ENCODE measurements around the gene MAP2K5.
A peak's percentile ranks its signal among the peaks of the same experiment; 100 is the strongest.

MAP2K5 gene

DNA sequence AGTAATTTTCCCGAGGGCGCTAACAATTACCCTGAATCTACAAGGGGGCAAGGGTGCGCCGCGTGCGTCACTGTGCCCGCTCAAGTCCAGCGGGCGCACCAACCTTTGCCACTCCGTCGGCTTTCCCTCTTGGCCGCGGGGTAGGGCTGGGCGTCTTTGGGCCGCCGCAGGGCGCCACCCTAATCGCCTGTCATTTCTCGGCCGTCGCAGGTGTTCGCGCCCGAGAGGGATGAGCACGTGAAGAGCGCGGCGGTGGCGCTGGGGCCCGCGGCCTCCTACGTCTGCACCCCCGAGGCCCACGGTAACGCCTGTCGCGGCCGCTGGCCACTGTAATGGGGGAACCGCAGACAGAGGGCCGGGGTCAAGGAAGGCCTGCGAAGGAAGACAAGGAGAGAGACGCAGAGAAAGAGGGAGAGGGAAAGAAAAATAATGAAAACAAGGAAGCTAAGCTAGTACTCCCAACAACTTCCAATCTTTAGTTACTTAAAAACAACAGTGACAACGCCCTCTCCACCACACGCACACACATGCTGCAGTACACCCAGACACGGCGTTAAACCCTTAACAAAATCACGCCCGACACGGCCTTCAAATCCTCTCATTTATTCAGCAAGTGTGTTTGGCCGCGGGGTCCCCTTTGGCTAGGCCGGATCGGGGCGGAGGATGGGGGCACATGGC lies 286.6 kb downstream of the MAP2K5 start:
- no peak for DNase-seq

DNA sequence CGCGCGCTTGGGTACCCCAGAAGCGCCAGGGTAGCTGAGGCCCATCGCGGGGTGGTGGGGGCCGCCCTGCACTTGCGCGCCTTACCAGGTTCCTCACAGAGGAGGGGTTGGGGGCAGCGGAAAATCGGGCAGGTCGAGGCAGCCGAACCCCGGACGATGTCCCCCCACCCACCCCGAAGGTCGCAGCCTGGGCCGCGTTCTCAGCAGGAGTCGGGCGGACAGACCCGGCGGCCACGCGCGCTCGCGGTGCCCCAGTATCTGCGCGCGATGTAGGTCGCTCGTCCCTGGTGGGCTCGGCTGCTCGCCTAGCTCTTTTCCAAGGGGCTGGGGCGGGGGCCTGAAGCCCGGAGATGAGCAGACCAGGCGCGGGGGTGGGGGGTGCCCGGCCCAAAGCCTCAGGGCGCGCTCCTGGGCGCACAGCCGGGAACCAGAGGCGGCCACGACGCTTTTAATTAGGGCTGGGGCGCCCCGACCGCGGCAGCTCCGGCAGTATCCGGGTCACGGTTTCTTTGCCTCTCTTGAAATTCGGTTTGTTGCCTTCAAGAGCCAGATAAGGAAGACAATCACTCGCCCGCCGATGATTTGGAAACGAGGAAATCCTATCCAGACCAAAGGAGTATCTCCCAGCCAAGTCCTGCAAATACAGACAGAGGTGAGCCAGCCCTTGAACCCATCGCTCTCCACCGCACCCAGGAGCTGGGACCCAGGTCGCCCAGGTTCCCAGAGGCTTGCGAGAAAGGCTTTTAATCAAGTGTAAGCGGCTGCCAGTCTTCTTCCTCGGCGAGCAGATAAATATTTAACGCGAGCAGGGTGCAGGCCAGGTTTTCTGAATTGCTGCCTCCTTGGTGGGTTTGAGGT lies 287.4 kb downstream of the MAP2K5 start:
- DNase-seq = no peak

DNA sequence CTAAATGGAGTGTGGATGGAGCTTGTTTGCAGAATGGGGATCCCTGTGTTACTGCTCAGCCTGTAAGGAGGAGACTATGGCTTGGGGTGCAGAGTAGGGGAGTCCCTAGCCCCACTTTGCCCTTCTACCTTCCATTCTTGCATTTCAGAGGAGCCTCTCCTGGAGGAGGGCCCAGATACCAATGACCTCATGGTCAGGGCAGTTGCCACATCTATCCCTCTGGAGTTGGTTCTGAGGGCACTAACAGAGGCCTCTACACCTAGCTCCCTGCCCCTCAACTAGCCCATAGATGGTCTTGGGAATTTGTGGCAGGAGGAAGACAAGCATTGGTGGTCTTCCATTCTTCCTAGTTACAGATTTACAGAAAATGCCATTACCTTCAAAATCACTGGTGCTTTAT lies 288.9 kb downstream of the MAP2K5 start:
- no peak for DNase-seq

DNA sequence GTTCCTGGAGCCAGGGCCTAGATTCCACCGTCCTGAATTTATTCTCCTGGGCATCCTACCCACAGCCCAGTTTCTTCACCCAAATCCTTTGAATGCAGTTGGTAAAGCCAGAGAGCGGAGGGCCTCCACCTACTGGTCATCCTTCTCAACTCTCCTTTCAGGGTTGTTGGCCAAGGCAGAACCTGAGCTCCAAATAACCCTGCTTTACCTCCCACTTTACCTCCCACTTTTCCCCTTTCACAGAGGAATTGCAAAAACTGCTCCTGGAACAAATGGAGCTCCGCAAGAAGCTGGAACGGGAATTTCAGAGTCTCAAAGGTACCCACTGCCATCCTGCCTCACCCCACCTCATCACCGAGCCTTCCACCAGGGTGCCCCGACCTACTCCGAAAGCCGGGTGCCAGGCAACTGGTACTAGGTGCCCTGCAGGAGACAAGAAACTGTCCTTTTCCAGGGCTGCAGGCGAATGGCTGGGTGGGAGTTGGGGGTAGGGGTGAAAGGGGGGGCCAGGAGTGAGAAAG lies 289.6 kb downstream of the MAP2K5 start:
- DNase-seq = no peak

DNA sequence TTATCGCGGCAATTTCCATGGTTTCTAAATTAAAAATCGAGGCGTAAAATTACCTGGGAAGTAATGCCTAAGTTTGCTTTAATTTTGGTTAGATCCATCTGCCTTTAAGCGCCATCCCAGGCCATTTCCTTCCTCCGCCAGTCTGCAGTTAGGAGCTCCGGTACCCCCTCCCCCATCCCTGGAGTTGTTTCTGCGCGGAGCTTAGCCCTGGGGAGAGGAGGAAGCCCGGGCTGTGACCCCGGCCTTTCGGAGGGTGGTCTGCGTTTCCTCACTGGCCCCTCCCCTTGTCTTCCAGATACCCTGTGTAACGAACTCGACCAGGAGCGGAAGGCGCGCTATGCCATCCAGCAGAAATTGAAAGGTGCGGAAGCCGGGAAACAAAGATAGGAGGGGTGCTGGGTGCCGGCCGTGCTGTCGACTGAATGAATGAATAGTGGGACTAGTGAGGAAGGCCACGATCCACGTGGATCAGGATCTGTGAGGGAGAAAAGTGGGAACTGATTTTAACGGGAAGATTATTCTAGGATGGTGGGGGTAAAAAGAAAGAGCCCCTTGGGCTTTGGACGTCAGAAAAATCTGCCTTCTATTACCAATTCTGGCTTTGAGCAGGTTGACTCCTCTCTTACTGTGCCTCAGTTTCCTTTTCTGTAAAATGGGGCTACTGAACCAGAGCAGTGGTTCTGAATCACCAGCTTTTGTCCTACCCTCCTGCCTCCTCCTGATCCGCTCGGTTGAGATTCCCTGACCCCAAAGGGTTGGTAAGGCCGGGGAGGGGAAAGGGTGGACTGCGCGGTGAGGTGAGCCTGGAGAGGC lies 290.6 kb downstream of the MAP2K5 start:
- no peak for DNase-seq

DNA sequence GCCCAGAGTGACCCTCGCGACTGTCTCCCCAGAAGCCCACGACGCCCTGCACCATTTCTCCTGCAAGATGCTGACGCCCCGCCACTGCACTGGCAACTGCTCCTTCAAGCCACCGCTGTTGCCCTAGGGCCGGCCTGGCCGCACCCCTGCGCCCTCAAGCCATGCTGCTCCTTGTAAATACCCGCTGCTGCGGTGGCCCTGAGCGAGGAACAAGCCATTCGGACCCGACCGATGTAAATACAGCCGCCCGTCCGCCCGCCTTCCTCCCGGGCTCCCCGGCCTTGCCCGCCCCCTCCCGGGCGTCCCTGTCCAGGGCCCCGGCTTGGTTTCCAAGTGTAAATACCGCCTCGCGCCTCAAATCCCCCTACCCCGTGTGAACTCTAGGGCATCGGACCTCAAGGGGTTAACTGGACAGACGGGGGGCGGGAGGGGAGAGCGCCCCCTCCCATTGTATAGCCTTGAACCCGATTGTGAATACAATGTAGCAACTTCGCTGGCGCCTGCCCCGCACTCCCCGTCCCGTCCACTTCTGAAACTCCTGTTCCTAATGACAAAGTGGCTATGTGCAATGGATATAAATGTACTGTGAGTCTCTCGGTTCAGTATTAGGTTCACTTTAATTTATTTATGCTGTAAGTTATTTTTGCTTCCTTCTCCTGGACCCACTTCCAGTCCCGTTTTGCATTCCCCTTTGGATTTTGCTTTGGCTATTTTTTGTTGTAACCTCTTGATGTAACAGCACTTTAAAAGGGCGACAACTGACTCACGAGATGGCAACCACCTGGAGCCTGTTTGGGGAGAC lies 291.4 kb downstream of the MAP2K5 start:
- DNase-seq = no peak

DNA sequence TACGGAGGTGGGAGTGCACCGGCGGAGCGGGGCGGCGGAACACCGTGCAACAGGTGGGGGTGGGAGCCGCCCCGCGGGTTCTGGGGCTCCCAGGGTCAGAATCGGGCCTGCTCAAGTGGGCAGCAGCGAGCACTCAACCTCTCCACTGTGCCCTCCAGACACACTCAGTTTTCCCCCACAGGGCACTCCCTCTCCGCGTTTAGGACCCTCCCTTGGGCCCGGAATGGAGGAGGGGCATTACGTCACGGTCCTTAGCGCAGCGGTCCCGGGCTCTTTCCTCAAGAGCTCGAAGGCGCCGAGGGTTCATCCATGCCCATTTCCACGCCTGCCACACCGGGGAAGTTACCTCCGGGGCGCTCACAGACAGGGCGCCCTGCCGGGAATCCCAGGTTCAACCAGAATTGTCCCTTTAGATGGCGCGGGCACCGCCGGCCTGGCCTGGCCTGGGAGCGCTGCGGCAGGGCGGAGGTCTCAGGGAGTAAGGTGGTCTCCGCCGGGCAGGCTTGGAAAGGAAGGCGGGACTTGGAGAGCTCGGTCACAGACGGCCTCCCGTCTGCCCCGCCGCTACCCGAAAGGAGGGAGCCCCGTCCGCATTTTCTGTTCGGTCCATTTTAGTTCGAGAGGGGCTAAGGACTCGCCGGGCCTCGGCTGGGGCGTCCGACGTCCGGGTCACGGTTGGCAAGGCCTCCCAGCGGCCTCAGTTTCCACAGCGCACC lies 292.2 kb downstream of the MAP2K5 start:
- no peak for DNase-seq

DNA sequence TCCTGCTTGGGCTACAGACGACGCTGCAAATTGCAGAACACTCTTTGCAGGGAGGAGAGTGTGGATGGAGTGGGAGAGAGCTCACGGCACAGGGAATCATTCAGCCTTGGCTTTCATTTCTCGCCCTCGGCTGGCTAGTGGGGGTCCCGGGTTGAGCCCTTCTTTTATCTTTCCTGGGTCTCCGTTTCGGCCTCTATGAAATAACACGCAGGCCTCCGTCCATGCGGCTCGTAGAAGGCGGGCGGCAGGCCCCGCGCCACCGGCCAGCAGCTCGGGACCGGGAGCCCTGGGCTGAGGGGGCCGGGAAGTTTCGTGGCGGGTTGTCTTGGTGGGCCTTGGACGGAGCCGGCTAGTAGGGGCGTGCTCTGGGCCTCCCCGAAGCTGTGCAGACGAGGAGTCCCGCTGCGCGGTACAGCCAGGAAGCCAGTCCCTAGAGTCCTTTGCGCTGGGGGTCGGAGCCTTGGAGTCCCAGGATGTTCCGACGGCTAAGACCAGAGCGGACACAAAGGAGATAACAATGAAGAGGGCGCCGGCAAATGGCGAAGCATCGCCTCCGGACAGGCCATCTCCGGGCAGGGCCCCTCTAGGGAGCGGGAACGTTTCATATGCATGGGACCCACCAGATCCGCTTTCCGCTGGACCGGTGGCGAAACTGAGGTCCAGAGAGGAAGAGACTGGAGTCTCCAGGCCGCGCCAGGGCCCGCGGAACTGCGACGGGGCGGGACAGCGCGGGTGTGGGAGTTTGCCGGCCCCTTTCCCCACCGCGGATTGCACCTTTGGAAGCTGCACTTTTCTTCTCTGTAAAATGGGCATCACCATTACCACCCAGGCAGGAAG lies 293.0 kb downstream of the MAP2K5 start:
- no peak for DNase-seq

DNA sequence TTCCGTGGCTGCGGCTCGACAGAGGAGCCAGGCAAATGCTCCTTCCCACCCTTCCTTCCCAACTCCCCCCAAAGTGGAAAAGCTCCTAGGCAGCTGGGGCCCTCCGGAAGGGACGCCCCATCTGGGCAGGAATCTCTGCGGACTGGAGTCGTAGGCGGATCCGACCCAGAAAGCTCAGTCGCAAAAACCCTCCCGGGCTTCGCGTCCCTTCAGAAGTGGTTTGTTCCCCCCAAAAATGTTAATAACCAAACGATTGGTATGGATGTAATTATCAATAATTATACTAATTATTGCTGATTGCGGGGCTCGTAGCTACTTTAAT lies 293.6 kb downstream of the MAP2K5 start:
- DNase-seq = no peak

DNA sequence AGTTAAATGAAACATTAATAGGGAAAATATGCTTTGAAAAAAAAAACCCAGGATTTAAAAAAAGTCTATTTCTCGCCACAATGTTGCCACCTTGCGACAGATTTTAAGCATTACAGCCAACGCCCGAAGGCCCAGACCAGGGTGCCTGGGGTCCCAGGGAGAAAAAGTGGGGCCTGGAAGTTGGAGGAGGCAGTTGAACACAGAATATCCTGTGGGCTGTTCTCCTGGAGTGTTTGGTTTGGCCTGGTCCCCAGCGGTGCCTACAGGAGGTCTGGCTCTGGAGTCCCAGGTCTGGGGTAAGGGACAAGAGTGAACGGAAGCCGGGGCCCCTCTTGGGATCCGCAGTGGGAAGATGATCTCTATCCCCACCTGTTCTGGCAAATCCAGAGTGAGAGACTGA lies 294.0 kb downstream of the MAP2K5 start:
- DNase-seq = peak; percentile 55

DNA sequence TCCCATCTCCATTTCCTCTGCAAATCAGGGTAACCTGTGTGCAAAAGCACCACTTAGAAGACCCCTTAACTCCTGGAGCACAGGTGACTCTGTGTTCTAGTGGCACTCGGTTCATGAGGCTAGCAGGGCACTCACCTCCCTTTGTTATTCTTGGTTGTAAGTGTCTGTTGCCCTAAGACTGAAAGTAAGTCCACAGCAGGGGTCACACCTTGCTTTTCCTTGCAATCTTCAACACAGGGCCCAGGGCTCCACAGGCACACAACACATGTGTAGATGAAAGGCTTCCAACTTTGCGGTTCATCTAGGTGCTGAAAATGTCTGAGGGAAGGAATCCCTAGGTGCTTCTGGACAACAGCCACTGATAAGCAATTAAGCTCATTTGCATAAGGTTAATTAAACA lies 294.5 kb downstream of the MAP2K5 start:
- no peak for DNase-seq

DNA sequence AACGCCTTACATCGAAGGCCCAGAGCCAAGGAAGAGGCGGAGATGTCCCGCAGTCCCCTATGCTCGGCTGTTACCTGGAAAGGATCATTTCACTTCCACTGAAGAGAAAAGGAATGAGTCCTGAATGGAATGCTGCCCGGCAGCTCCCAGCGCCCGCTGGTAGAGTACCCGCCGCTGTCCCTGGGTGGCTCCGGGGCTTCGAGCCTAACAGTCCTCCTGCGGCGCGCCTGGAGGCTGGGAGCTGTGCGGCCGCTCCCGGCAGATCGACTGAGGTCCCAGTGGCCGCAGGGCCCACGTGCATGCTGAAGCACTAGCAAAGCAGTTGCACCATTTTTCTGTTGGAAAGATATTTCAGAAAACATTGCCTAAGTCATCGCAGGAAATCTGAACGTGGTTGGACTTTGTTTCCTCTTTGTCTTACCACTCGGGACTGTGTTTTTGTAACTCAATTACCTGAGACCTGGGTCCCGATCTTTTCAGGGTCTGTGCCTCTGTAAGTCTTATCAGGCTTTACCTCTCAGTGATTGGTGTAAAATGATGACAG lies 296.4 kb downstream of the MAP2K5 start:
- no peak for DNase-seq

DNA sequence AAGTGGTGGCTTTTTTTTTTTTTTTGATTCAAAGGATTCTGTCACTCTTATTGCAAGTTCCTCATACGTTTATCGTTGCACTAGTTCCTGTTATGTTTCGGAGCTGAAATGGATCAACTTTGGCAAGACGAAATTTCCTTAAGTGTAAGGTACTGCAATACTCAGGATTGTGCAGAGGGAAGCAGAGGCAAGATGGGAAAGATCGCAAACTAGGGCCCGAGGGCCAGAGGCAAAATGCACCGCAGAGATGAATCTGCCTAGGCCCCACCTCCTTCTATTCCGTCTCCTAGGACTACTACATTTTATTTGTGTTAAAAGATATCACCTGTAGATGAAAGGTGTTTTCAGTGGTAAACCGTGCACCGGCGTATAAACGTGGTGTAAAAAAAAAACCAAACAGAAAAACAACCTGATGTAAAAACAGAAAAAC lies 297.0 kb downstream of the MAP2K5 start:
- no peak for DNase-seq

DNA sequence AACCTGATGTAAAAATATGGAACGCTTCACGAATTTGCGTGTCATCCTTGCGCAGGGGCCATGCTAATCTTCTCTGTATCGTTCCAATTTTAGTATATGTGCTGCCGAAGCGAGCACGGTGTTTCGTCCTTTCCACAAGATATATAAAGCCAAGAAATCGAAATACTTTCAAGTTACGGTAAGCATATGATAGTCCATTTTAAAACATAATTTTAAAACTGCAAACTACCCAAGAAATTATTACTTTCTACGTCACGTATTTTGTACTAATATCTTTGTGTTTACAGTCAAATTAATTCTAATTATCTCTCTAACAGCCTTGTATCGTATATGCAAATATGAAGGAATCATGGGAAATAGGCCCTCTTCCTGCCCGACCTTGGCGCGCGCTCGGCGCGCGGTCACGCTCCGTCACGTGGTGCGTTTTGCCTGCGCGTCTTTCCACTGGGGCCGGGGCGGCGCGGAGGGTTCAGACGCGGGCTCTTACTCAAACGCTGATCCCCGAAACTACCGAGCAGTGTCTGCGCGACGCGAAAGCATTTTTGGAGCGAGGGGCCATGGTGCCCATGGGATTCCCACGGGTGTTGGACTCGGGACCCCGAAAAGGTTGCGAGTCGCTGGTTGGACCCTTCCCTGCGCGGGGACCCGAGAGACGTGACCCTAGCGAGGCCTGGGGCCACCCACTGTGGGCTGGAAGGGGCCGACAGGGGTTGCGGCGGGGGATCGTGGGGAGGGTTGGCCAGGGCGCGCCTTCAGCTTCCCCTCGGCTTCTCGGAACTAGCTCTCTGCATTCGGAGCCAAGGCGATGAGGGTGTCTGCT lies 297.6 kb downstream of the MAP2K5 start, which contains the start of gene RNU6-1:
Gene RNU6-1, minus strand, starts transcription at position 117 of the 820 bp plus-strand sequence.
- DNase-seq = peak; percentile 96

DNA sequence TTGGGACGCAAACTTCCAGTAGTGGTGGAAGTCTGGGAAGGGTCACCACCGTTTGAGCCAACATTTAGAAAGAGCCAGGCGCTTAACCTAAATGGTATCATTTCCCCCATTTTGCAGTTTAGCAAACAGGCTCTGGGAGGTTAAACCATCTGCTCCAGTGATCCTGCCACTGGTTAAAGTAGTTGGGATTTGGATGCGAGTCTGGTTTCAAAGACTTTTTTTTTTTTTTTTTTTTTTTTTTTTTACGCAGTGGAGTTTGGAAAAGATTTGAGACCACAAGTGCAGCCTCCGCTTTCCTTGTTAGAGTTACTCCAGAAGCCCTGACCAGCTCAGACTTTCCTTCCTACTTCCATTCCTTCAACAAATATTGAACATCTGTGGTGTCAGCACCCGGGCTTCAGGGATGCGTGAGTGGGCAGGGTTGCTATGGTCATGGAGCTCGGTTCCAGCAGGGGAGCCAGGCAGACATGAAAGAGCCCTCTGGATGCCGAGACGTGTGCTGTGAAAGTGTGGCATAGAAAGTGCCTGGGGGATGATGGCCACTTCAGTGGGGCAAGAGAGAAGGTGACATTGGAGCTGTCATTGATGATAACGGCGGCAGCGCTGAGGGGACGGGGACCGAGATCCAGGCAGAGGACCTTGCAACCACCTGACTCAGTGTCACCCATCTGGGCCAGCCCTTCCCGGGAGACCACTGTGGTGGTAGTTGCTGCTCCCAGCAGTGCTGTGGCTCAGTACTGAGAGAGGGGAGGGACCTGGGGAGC lies 298.4 kb downstream of the MAP2K5 start:
- no peak for DNase-seq

DNA sequence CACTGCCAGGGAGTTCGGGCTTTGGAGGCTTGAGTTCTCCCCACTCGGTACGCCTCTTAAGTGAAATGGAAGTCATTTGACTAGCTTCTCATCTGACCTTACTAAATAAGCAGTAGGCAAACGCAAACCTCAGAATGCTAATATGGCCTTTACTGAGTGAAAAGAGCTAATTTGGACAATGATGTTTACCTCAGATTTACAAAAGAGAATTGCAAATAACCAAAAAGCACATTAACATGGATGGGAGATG lies 298.9 kb downstream of the MAP2K5 start:
- DNase-seq = no peak

DNA sequence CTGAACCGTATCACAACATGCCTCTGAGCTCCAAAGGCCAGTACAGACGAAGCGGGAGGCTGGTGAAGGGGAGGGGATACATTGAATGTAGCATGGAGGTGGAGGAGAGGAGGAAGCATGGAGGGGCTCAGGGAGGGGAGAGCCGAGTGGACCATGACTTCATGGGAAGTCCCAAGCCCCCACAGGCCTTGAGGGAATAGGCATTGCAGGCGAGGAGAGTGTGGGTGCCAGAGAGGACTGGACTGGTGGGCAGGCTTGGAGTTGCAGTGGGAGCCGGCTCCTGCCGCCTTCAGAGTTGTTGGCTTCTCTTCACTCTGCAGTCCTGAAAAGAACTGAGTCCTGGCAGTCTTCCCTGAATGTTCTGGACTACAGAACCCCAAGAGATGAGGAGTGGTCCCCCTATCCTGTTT lies 300.6 kb downstream of the MAP2K5 start:
- DNase-seq = no peak

DNA sequence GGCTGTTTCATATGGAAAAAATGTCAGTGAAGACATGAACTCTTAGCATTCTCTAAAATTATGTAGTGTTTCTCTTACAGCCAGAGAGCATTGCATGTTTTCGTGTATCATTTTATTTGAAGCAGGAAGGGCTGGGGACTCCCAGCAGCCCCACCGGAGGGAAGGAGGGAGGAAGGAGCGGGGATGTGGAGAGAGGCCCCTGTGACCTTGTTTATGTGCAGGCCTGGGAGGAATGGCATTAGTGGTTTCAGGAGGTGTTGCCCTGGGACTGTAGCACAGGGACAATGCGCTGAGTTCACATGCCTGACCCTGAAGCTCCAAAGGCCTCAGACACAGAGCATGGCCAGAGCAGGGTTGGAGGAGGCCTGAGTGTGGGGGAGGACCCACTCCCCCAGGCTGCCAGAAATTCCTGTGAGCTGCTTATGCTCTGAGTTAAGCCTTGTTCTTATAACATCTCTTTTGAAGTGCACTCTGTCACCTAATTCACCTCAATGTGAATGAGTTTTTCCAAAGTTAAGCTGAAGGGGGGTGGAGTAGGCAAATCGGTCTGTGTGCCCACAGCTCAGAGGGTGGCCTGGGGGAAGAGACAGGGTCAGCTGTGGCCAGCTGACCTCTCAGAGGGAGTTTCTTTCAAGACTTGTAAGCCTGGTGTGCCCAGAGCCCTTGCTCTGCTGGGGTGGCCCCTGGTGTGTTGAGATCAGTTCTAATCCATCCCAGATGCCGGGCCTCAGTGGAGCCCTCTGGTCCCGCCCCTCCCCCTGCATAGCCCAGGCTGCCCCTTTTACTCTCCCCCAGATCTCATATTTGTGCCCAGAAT lies 301.3 kb downstream of the MAP2K5 start:
- no peak for DNase-seq
